Gastroesophageal sphincter (tissue), 3 donors: Measurements from ENCODE around the gene ENTHD1.

Experiments
- CTCF ChIP-seq, 4 experiments: fragments of 200-600 bp in 2 of 4; fragments of 450-650 bp in 2 of 4; sonication (generic) in 1 of 4; IDR thresholded peaks; one replicate each; pipeline ENCODE4 v1.5.1; 2017 to 2019; ENCODE audit warnings: antibody characterized with exemption in 4 of 4, mild to moderate bottlenecking in 2 of 4, moderate library complexity in 2 of 4
- POLR2A ChIP-seq, 2 donors: fragments of 450-650 bp; IDR thresholded peaks; one replicate each; pipeline ENCODE4 v1.6.1; 2017; ENCODE audit warnings: antibody characterized with exemption in 2 of 2, mild to moderate bottlenecking in 2 of 2, moderate library complexity in 1 of 2

GRCh38 chr22:39821008-39821407, 72.6 kb downstream of the ENTHD1 start:
- TF ChIP-seq POLR2A (IDR thresholded peaks at IDR 0.05) (no peak), CTCF (IDR thresholded peaks at IDR 0.05) (no peak)
